Liver (tissue), 9 donors: ENCODE measurements around the gene BGN. TPM values are rescaled to one million over a fixed set of nuclear protein-coding genes. Genes with fewer than 3 reads are reported as not detected.

Experiments
- DNase-seq: peaks from one replicate; pipeline ENCODE4 v3.0.0-alpha.2; 2017; ENCODE audit warnings: low spot score
- H3K27ac ChIP-seq, 2 donors: one replicate each; pipeline ENCODE4 v1.7.0; 2013; ENCODE audit warnings: inconsistent platforms in 2 of 2, low read length in 2 of 2, control low read depth in 1 of 2, low read depth in 1 of 2, mild to moderate bottlenecking in 1 of 2
- H3K27me3 ChIP-seq, 4 donors: one replicate each; pipeline versions ENCODE4 v1.6.1 to v1.7.0; 2013; ENCODE audit warnings: low read length in 3 of 4, inconsistent platforms in 1 of 4, mild to moderate bottlenecking in 1 of 4, moderate library complexity in 1 of 4; ENCODE audit not compliant: control insufficient read depth in 4 of 4, insufficient read depth in 4 of 4
- H3K36me3 ChIP-seq, 4 donors: one replicate each; pipeline versions ENCODE4 v1.6.1 to v1.7.0; 2013; ENCODE audit warnings: low read length in 3 of 4, mild to moderate bottlenecking in 3 of 4, low read depth in 1 of 4, moderate library complexity in 1 of 4; ENCODE audit not compliant: control insufficient read depth in 4 of 4, insufficient read depth in 3 of 4
- H3K4me1 ChIP-seq, 4 donors: one replicate each; pipeline versions ENCODE4 v1.6.1 to v1.7.0; 2013; ENCODE audit warnings: low read length in 3 of 4, mild to moderate bottlenecking in 3 of 4, moderate library complexity in 1 of 4; ENCODE audit not compliant: control insufficient read depth in 4 of 4, insufficient read depth in 4 of 4
- H3K4me3 ChIP-seq, 3 donors: one replicate each; pipeline versions ENCODE4 v1.6.1 to v1.7.0; 2013; ENCODE audit warnings: low read length in 3 of 3, control low read depth in 1 of 3, low read depth in 1 of 3, mild to moderate bottlenecking in 1 of 3
- H3K9ac ChIP-seq, 2 donors: one replicate each; pipeline ENCODE4 v1.7.0; 2013; ENCODE audit warnings: low read length in 2 of 2, mild to moderate bottlenecking in 2 of 2, moderate library complexity in 2 of 2, control low read depth in 1 of 2, low read depth in 1 of 2
- H3K9me3 ChIP-seq, 4 donors: one replicate each; pipeline versions ENCODE4 v1.6.1 to v1.7.0; 2013; ENCODE audit warnings: low read length in 3 of 4; ENCODE audit not compliant: control insufficient read depth in 4 of 4
- EGR1 ChIP-seq, 2 donors: IDR thresholded peaks; 2 replicates each; pipeline ENCODE4 v1.6.1; 2016 to 2018; ENCODE audit warnings: antibody characterized with exemption in 2 of 2, low read depth in 2 of 2
- FOXA1 ChIP-seq: IDR thresholded peaks from 2 replicates; pipeline ENCODE4 v1.6.1; 2016; ENCODE audit warnings: antibody characterized with exemption
- HNF4G ChIP-seq: IDR thresholded peaks from 2 replicates; pipeline ENCODE4 v1.6.1; 2016; ENCODE audit warnings: antibody characterized with exemption
- NR2F2 ChIP-seq: IDR thresholded peaks from 2 replicates; pipeline ENCODE4 v1.6.1; 2016; ENCODE audit warnings: antibody characterized with exemption
- RXRA ChIP-seq, 2 donors: IDR thresholded peaks; 2 replicates each; pipeline ENCODE4 v1.6.1; 2017 to 2018; ENCODE audit warnings: antibody characterized with exemption in 2 of 2, mild to moderate bottlenecking in 1 of 2
- SP1 ChIP-seq: IDR thresholded peaks from 2 replicates; pipeline ENCODE4 v1.6.1; 2018; ENCODE audit warnings: antibody characterized with exemption, mild to moderate bottlenecking
- WGBS: extraction: QIAGEN DNeasy Blood & Tissue Kit; methylation state at CpG from one replicate; pipeline ENCODE4 v1.1.7; 2013; 5-methylcytosine and 5-hydroxymethylcytosine counted together
- polyA plus RNA-seq, 2 donors: library from polyadenylated mRNA; stranded (reverse) in 1 of 2; unstranded in 1 of 2; fragments of 200-250 nt in 1 of 2; fragments of >200 nt in 1 of 2; fragmentation: Nextera tagmentation in 1 of 2; extraction: Ambion mirVana in 1 of 2; gene quantifications; one replicate each; pipeline versions ENCODE4 v1.2.1 to v1.2.3, GENCODE V29; 2013 to 2015
- total RNA-seq, 2 donors: library from RNA; depleted of rRNA; stranded (reverse); fragments of >200 nt; gene quantifications; one replicate each; pipeline ENCODE4 v1.2.3, GENCODE V29; 2014
- TF ChIP-seq, protein P1 (sequence below): IDR thresholded peaks from 2 replicates; pipeline ENCODE4 v1.6.1; 2016; ENCODE audit warnings: antibody characterized with exemption, mild to moderate bottlenecking
- TF ChIP-seq, protein P2 (sequence below): IDR thresholded peaks from 2 replicates; pipeline ENCODE4 v1.6.1; 2016; ENCODE audit warnings: antibody characterized with exemption
- TF ChIP-seq, protein P3 (sequence below): IDR thresholded peaks from 2 replicates; pipeline ENCODE4 v1.6.1; 2016; ENCODE audit warnings: antibody characterized with exemption
- donor health status: healthy.
- donor health status: healthy.
- donor health status: healthy.
- donor health status: healthy.
- donor health status: healthy.

Gene BGN
- total and polyA plus RNA-seq, 4 donors = 11.7 to 131 (median 44.8) TPM

DNA sequence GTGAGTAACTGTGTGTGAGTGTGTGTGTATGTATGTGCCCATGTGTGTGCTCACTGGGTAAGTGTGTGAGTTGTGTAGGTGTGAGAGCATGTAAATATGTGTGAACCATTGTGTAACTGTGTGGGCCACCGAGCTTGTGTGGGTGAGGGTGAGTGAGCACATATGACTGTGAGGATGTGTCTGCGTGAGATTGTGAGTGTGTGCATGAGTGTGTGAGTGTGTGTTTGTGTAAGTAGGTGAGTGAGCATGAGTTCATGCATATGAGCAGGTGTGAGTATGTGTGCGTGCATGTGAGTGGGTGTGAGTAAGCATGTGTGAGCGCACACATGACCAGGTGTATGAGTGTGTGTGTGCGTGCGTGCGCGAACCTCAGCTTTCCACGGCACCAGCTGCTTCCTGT lies 21.3 kb downstream of the BGN start:
- no peak overlapping the region for H3K4me3 ChIP-seq
- 75% methylated on average over 9 of the region's 9 CpGs for WGBS
- H3K27me3 ChIP-seq = peaks cover 0 to 10% (median 0%) of the 10 kb centered on the region in 4 donors
- H3K4me1 ChIP-seq = peaks cover 0 to 5% (median 0%) of the 10 kb centered on the region in 4 donors
- no peaks in the 10 kb centered on the region for H3K9me3 ChIP-seq
- no peak overlapping the region for H3K9ac ChIP-seq
- TF ChIP-seq, protein P1, sequence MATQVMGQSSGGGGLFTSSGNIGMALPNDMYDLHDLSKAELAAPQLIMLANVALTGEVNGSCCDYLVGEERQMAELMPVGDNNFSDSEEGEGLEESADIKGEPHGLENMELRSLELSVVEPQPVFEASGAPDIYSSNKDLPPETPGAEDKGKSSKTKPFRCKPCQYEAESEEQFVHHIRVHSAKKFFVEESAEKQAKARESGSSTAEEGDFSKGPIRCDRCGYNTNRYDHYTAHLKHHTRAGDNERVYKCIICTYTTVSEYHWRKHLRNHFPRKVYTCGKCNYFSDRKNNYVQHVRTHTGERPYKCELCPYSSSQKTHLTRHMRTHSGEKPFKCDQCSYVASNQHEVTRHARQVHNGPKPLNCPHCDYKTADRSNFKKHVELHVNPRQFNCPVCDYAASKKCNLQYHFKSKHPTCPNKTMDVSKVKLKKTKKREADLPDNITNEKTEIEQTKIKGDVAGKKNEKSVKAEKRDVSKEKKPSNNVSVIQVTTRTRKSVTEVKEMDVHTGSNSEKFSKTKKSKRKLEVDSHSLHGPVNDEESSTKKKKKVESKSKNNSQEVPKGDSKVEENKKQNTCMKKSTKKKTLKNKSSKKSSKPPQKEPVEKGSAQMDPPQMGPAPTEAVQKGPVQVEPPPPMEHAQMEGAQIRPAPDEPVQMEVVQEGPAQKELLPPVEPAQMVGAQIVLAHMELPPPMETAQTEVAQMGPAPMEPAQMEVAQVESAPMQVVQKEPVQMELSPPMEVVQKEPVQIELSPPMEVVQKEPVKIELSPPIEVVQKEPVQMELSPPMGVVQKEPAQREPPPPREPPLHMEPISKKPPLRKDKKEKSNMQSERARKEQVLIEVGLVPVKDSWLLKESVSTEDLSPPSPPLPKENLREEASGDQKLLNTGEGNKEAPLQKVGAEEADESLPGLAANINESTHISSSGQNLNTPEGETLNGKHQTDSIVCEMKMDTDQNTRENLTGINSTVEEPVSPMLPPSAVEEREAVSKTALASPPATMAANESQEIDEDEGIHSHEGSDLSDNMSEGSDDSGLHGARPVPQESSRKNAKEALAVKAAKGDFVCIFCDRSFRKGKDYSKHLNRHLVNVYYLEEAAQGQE = no peak
- no peak for TF ChIP-seq SP1
- TF ChIP-seq NR2F2 = no peak
- no peak for TF ChIP-seq HNF4G
- TF ChIP-seq, protein P2, sequence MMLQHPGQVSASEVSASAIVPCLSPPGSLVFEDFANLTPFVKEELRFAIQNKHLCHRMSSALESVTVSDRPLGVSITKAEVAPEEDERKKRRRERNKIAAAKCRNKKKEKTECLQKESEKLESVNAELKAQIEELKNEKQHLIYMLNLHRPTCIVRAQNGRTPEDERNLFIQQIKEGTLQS = no peak
- no peak for TF ChIP-seq EGR1 (IDR thresholded peaks at IDR 0.05; ENCODE audit: low read depth in 2 of 2)
- no peak for TF ChIP-seq FOXA1
- DNase-seq = no peak
- H3K27ac ChIP-seq = no peak overlapping the region
- no peaks in the 10 kb centered on the region for H3K36me3 ChIP-seq

DNA sequence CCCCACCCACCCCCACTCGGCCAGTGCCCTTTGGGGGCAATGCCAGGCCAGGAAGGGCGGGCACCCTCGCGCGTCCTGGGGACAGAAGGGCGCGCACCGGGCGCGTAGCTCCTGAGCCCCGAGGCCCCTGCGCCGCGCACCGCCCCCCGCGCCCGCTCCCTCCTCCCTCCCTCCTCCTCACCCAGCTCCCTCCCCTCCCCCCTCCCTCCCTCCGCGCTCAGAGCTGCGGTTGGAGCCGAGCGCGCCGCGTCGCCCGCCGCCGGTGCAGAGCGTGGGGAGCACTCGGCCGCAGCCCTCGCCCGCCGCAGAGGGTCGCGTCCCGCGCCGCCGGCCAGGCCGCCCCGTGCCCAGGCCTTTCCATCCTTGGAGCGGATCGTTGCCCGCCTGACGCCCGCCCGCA lies 22.6 kb downstream of the BGN start, which contains the start of gene ATP2B3:
Gene ATP2B3, plus strand, starts transcription at position 220 of the 400 bp plus-strand sequence. CDS start 18,606 bp downstream, outside the sequence.
- H3K4me3 ChIP-seq = no peak within 1 kb of the TSS
- H3K9ac ChIP-seq = no peak within 1 kb of the TSS
- WGBS = 2% methylated on average over 49 of the region's 50 CpGs
- no peak for TF ChIP-seq RXRA (IDR thresholded peaks at IDR 0.05)
- TF ChIP-seq NR2F2 = no peak
- H3K36me3 ChIP-seq = no peaks in the 10 kb centered on the region
- peaks cover 0 to 10% (median 0%) of the 10 kb centered on the region in 4 donors for H3K27me3 ChIP-seq
- H3K9me3 ChIP-seq = no peaks in the 10 kb centered on the region
- H3K4me1 ChIP-seq = peaks cover 0 to 5% (median 0%) of the 10 kb centered on the region in 4 donors
- H3K27ac ChIP-seq = no peak within 1 kb of the TSS
- DNase-seq = no peak

DNA sequence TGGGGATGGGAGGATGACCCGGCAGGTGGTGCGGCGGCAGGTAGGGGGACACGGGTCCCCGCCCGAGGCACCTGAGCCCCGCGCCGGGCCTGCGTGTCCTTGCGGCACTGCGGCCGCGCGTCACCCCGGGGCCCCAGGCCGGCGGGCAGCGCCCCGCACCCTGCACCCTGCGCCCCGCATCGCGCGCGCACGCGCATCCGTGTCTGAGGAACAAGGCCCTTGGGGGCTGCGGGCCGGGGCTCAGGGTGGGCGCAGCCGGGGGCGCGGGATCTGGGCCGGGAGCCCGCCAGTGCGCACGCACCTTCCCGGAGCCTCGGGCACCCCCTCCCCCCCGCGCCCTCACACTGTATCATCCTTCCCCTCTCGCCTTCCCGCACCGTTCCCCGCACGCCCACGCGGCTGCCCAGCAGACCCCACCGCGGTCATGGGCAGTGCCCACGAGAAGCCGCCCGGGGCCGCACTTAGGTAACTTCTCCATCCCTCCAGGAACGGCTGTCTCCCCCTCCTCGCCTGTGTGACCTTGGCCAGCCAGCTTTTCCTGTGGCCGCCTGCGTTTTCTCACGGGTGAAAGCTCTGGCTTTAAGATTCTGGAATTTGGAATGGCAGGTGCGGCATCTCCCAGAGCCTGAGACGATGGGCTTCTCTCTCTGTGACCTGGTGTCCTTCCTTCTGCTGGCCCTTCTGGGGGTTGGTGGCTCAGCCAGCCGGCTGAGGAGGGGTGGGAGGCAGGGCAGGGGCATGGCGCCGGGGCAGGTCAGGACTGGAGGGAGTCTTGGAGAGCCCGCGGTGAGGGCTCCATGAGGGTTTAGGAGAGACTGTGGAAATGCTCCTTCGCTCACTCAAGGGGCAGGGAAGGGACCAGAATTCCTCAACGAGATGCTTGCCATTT lies 23.4 kb downstream of the BGN start:
- WGBS = 6% methylated on average over 65 of the region's 70 CpGs
- peaks cover 0 to 10% (median 0%) of the 10 kb centered on the region in 4 donors for H3K27me3 ChIP-seq
- peaks cover 0 to 5% (median 0%) of the 10 kb centered on the region in 4 donors for H3K4me1 ChIP-seq
- no peak for TF ChIP-seq EGR1 (IDR thresholded peaks at IDR 0.05; ENCODE audit: low read depth in 2 of 2)
- TF ChIP-seq, protein P1 = no peak
- no peak for TF ChIP-seq NR2F2
- no peak for TF ChIP-seq HNF4G
- no peak for TF ChIP-seq RXRA (IDR thresholded peaks at IDR 0.05)
- TF ChIP-seq, protein P3, sequence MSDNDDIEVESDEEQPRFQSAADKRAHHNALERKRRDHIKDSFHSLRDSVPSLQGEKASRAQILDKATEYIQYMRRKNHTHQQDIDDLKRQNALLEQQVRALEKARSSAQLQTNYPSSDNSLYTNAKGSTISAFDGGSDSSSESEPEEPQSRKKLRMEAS = no peak
- DNase-seq = no peak
- H3K27ac ChIP-seq = no peak overlapping the region
- H3K36me3 ChIP-seq = no peaks in the 10 kb centered on the region
- H3K4me3 ChIP-seq = no peak overlapping the region
- no peak overlapping the region for H3K9ac ChIP-seq
- no peaks in the 10 kb centered on the region for H3K9me3 ChIP-seq
